AG04449 (cell line): ENCODE results near the gene IFNL4.

Source experiments
- CTCF ChIA-PET: fragments of 350-600 bp; formaldehyde crosslinking; extraction: SDS; loops from one replicate; lab custom pipeline; 2021; ENCODE audit warnings: antibody characterized with exemption; lab: Yijun Ruan, JAX
- POLR2A ChIA-PET: fragments of 400-600, 350-600 bp; formaldehyde crosslinking; extraction: SDS; loops from one replicate; lab custom pipeline; 2020; ENCODE audit warnings: antibody characterized with exemption, inconsistent platforms; lab: Yijun Ruan, JAX
- DNase-seq: peaks from one replicate; pipeline ENCODE4 v3.0.0-alpha.2; 2010; ENCODE audit warnings: low read depth, low spot score
- H3K4me3 ChIP-seq: 2 replicates; pipeline ENCODE4 v1.5.1; 2011; ENCODE audit warnings: low read depth, mild to moderate bottlenecking, control low read depth, low read length
- CTCF ChIP-seq: IDR thresholded peaks from one replicate; pipeline ENCODE4 v1.5.1; 2011; ENCODE audit warnings: mild to moderate bottlenecking, moderate library complexity, low read length, control low read depth, inconsistent platforms; ENCODE audit not compliant: insufficient read depth; ENCODE audit errors: missing control alignments

The IFNL4 gene

GRCh38 chr19:39248806-39249205 is at the start of gene IFNL4:
Gene IFNL4, minus strand, starts transcription at chr19:39248856.
- ChIA-PET CTCF (no interaction called here), POLR2A (no interaction called here)
- no peak for DNase-seq
- TF ChIP-seq CTCF, result no peak
- no peak within 1 kb of the TSS for H3K4me3 ChIP-seq

GRCh38 chr19:39297931-39298634 is 49.4 kb upstream of the IFNL4 start:
- DNase-seq, result no peak
- no peak overlapping the region for H3K4me3 ChIP-seq
- ChIA-PET POLR2A (no interaction called here), CTCF (no interaction called here)
- no peak for TF ChIP-seq CTCF

GRCh38 chr19:39296906-39297305 is 48.2 kb upstream of the IFNL4 start:
- no peak for DNase-seq
- no peak overlapping the region for H3K4me3 ChIP-seq
- TF ChIP-seq CTCF, result no peak
- POLR2A ChIA-PET, result no interaction called here
- CTCF ChIA-PET, result no interaction called here

GRCh38 chr19:39296055-39296645 is 47.5 kb upstream of the IFNL4 start, which contains the start of gene IFNL1:
Gene IFNL1, plus strand, starts transcription at chr19:39296407. Its CDS starts 15 bp downstream, at chr19:39296422.
- no peak within 1 kb of the TSS for H3K4me3 ChIP-seq
- ChIA-PET POLR2A (no interaction called here), CTCF (no interaction called here)
- DNase-seq, result no peak
- no peak for TF ChIP-seq CTCF

- H3K4me3 ChIP-seq, result no peak overlapping the region
- no peak for TF ChIP-seq CTCF
- CTCF ChIA-PET, result no interaction called here
- DNase-seq, result no peak
- POLR2A ChIA-PET, result no interaction called here
Observed at GRCh38 chr19:39293394-39293793, 44.7 kb upstream of the IFNL4 start.

GRCh38 chr19:39284032-39284431 is 35.4 kb upstream of the IFNL4 start:
- ChIA-PET POLR2A (no interaction called here), CTCF (no interaction called here)
- DNase-seq, result no peak

More at GRCh38 chr19:39284032-39284431, 35.4 kb upstream of the IFNL4 start:
- no peak overlapping the region for H3K4me3 ChIP-seq
- no peak for TF ChIP-seq CTCF
